Suprapubic skin (tissue), 4 donors: ENCODE data around the gene PLB1.

Experiments used
- EP300 ChIP-seq: sonication (generic); formaldehyde crosslinking; IDR thresholded peaks from one replicate; pipeline ENCODE4 v1.6.1; 2017; ENCODE audit warnings: antibody characterized with exemption
- POLR2AphosphoS5 ChIP-seq, 3 donors: sonication (generic); formaldehyde crosslinking; IDR thresholded peaks; one replicate each; pipeline ENCODE4 v1.6.1; 2017; ENCODE audit warnings: antibody characterized with exemption in 3 of 3
- TF ChIP-seq, protein P1 (sequence below), 2 donors: fragments of 200-600 bp in 1 of 2; fragments of 450-650 bp in 1 of 2; sonication (generic) in 1 of 2; IDR thresholded peaks; one replicate each; pipeline ENCODE4 v1.5.1; 2016 to 2019; ENCODE audit warnings: antibody characterized with exemption in 2 of 2, mild to moderate bottlenecking in 1 of 2, moderate library complexity in 1 of 2

DNA sequence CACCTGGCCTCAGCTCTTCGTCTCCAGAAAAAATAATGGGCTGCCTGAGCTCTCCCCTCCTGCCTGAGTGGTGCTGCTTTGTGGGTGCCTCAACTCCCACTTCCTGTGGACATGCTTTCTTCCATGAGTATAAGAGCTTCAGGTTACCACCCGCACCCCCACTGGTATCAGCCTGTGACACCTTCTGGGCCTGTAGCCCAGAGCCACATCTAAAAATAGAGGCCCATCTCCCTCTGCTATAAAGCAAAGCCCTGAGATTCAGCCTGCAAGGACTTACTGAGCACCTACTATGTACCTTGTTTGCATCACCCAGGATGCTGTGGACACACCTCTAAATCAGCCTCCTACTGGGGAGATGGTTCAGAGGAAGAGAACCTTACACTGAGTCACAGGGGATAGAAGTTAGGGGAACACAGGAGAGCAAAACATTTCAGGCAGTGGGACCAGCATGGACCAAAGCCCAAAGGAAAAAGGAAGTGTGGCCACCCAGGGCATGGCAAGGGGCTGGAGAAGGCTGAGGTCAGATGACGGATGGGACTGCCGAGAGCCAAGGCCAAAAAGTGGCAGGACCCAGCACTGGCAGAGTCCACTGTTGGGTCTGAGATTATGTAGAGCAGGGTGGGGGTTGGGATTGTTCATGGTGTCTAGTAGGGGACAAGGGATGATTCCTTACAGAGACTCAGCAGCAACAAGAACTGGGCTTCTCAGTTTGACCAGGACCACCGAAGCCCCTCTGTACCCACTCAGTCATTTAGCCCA, 132.0 kb downstream of the PLB1 start:
- TF ChIP-seq, protein P1, sequence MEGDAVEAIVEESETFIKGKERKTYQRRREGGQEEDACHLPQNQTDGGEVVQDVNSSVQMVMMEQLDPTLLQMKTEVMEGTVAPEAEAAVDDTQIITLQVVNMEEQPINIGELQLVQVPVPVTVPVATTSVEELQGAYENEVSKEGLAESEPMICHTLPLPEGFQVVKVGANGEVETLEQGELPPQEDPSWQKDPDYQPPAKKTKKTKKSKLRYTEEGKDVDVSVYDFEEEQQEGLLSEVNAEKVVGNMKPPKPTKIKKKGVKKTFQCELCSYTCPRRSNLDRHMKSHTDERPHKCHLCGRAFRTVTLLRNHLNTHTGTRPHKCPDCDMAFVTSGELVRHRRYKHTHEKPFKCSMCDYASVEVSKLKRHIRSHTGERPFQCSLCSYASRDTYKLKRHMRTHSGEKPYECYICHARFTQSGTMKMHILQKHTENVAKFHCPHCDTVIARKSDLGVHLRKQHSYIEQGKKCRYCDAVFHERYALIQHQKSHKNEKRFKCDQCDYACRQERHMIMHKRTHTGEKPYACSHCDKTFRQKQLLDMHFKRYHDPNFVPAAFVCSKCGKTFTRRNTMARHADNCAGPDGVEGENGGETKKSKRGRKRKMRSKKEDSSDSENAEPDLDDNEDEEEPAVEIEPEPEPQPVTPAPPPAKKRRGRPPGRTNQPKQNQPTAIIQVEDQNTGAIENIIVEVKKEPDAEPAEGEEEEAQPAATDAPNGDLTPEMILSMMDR (IDR thresholded peaks at IDR 0.05): no peak
- no peak for TF ChIP-seq EP300
- TF ChIP-seq POLR2AphosphoS5 (IDR thresholded peaks at IDR 0.05): no peak
